PC-9 (cell line): ENCODE data around the gene TPK1. TPM values are rescaled to one million over a fixed set of nuclear protein-coding genes. Genes with fewer than 3 reads are reported as not detected.

Experiments
- BruUV-seq: library from RNA; stranded (reverse); fragments of 400-500 nt; replicated peaks from 2 replicates; lab custom pipeline; 2021; lab: Mats Ljungman, UMichigan
- CTCF ChIA-PET: fragments of 300-600 bp; sonication (Branson Sonifier 250); formaldehyde crosslinking; loops from one replicate; lab custom pipeline; 2022; ENCODE audit warnings: antibody characterized with exemption; lab: Charles Lee
- POLR2A ChIA-PET: fragments of 300-600 bp; sonication (Branson Sonifier 250); formaldehyde crosslinking; loops from one replicate; lab custom pipeline; 2022; ENCODE audit warnings: antibody characterized with exemption; ENCODE audit not compliant: unreplicated experiment; lab: Charles Lee
- DNase-seq, 2 experiments: peaks; one replicate each; pipeline versions ENCODE4 v3.0.0 to v3.0.0-alpha.2; 2015 to 2022; ENCODE audit warnings: mixed read lengths in 1 of 2
- H2AFZ ChIP-seq: fragments of 200-600 bp; sonication (generic); 2 replicates; pipeline ENCODE4 v1.8.1; 2017; ENCODE audit warnings: antibody characterized with exemption
- H3F3A ChIP-seq: fragments of 200-600 bp; sonication (generic); 2 replicates; pipeline ENCODE4 v1.8.1; 2017; ENCODE audit warnings: antibody characterized with exemption, mild to moderate bottlenecking, low read depth; ENCODE audit not compliant: insufficient read depth
- H3K27ac ChIP-seq: fragments of 200-600 bp; sonication (generic); 2 replicates; pipeline ENCODE4 v1.6.1; 2016; ENCODE audit warnings: mixed run types
- H3K27me3 ChIP-seq: fragments of 200-600 bp; sonication (generic); 2 replicates; pipeline ENCODE4 v1.6.1; 2016; ENCODE audit warnings: low read depth, mixed run types; ENCODE audit not compliant: insufficient read depth
- H3K36me3 ChIP-seq: fragments of 200-600 bp; sonication (generic); 2 replicates; pipeline ENCODE4 v1.6.1; 2016; ENCODE audit warnings: low read depth, mixed run types
- H3K4me1 ChIP-seq: fragments of 200-600 bp; sonication (generic); replicated peaks from 2 replicates; pipeline ENCODE4 v1.6.1; 2016; ENCODE audit warnings: mixed run types; ENCODE audit not compliant: insufficient read depth
- H3K4me2 ChIP-seq: fragments of 200-600 bp; sonication (generic); 2 replicates; pipeline ENCODE4 v1.6.1; 2017; ENCODE audit warnings: mixed run types
- H3K4me3 ChIP-seq: fragments of 200-600 bp; sonication (generic); 2 replicates; pipeline ENCODE4 v1.6.1; 2016; ENCODE audit warnings: mixed run types
- H3K79me2 ChIP-seq: fragments of 200-600 bp; sonication (generic); 2 replicates; pipeline ENCODE4 v1.6.1; 2017; ENCODE audit warnings: low read depth, mixed run types
- H3K9me2 ChIP-seq: fragments of 200-600 bp; sonication (generic); 2 replicates; pipeline ENCODE4 v1.8.1; 2017; ENCODE audit warnings: mild to moderate bottlenecking; ENCODE audit not compliant: insufficient read depth
- H3K9me3 ChIP-seq: fragments of 200-600 bp; sonication (generic); 2 replicates; pipeline ENCODE4 v1.8.1; 2016; ENCODE audit warnings: low read depth; ENCODE audit not compliant: insufficient read depth
- H4K20me1 ChIP-seq: fragments of 200-600 bp; sonication (generic); 2 replicates; pipeline ENCODE4 v1.8.1; 2017; ENCODE audit not compliant: insufficient read depth
- EZH2 ChIP-seq: fragments of 200-600 bp; sonication (generic); IDR thresholded peaks from 2 replicates; pipeline ENCODE4 v1.8.0; 2017; ENCODE audit warnings: antibody characterized with exemption, low read depth
- intact Hi-C: fragments of 100-400 bp; cut with micrococcal nuclease; formaldehyde crosslinking; loops from one replicate; pipeline ENCODE4 v1.10.0; 2022; ENCODE audit not compliant: unreplicated experiment
- total RNA-seq: library from RNA; stranded (reverse); gene quantifications from 2 replicates; pipeline ENCODE4 v1.2.3, GENCODE V29; 2021
- TF ChIP-seq, protein P1 (sequence below): fragments of 200-600 bp; sonication (generic); conservative IDR thresholded peaks from 2 replicates; pipeline ENCODE4 v1.6.1; 2017; ENCODE audit warnings: mixed run types, antibody characterized with exemption, mild to moderate bottlenecking, moderate library complexity

TPK1 gene
- total RNA-seq, 1 experiment from 2014 or later = 0.90 TPM

DNA sequence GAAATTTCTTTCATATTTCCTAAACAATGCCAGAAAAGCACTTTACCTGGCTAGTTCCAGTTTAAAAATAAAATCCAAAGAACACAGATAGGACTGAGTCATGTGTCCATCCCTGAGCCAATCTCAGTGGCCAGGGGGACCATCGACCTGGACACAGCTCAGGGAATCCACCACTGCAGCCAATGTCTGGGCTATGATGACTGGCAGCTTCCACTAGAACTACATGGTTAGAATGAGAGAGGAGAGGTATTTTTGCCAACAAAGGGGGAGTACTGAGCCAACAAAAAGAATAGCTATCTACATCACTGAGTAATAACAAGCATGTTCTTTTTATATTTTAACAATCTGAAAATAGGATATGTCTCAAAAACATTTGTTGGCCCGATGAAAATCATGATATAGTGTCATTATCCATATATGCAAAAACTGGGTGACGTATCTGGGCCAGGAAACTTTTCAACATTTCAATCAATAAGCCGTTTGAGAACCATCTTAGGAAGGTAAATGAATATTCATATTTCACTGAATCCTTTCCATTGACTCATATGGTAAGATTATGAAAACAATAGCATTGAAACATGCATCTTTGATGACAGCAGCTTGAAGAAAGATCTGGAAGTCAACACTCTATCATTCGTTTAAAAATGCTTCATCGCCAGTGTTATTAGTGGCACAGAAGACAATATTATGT is 104.0 kb downstream of the TPK1 start:
- no peaks in the 10 kb centered on the region for H3K9me3 ChIP-seq
- H3K27ac ChIP-seq = no peak overlapping the region
- no peaks in the 10 kb centered on the region for H3K36me3 ChIP-seq
- BruUV-seq = no TSS peak
- no peak for DNase-seq
- H3K79me2 ChIP-seq = no peaks in the 10 kb centered on the region
- no peaks in the 10 kb centered on the region for H3K4me1 ChIP-seq
- no peak overlapping the region for H3K4me3 ChIP-seq
- intact Hi-C loops = loop anchor here (10.0 kb wide), 1 partner anchor 1353 kb away; no protein-coding TSS in a partner anchor
- H3F3A ChIP-seq = no peaks in the 10 kb centered on the region
- H3K4me2 ChIP-seq = no peak overlapping the region
- H3K27me3 ChIP-seq = no peaks in the 10 kb centered on the region
- CTCF ChIA-PET = no interaction called here
- no peaks in the 10 kb centered on the region for H4K20me1 ChIP-seq
- POLR2A ChIA-PET = no interaction called here
- H3K9me2 ChIP-seq = no peaks in the 10 kb centered on the region
- TF ChIP-seq, protein P1, sequence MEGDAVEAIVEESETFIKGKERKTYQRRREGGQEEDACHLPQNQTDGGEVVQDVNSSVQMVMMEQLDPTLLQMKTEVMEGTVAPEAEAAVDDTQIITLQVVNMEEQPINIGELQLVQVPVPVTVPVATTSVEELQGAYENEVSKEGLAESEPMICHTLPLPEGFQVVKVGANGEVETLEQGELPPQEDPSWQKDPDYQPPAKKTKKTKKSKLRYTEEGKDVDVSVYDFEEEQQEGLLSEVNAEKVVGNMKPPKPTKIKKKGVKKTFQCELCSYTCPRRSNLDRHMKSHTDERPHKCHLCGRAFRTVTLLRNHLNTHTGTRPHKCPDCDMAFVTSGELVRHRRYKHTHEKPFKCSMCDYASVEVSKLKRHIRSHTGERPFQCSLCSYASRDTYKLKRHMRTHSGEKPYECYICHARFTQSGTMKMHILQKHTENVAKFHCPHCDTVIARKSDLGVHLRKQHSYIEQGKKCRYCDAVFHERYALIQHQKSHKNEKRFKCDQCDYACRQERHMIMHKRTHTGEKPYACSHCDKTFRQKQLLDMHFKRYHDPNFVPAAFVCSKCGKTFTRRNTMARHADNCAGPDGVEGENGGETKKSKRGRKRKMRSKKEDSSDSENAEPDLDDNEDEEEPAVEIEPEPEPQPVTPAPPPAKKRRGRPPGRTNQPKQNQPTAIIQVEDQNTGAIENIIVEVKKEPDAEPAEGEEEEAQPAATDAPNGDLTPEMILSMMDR = no peak
- TF ChIP-seq EZH2 = no peak
- H2AFZ ChIP-seq = no peak overlapping the region

DNA sequence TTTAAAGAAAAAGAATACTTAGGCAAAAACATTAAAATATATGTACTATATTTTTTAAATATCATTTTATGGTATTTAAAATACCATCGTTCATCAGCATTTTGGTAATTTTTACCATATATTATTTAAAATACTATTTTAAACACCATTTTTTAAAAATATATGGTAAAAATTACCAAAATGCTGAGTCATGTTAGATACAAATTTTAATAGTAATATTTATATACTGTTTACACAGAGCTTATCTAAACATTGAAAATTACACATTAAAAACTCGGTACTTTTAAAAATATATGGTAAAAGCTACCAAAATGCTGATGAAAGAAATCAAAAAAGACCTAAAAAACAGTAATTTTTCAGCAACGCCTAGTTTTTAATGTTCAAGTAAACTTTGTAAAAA is 105.6 kb downstream of the TPK1 start:
- no peaks in the 10 kb centered on the region for H3K9me3 ChIP-seq
- no peak overlapping the region for H3K4me2 ChIP-seq
- no peaks in the 10 kb centered on the region for H4K20me1 ChIP-seq
- no peak for TF ChIP-seq EZH2
- TF ChIP-seq, protein P1 = no peak
- intact Hi-C loops = loop anchor here (10.0 kb wide), 1 partner anchor 1355 kb away; no protein-coding TSS in a partner anchor
- ChIA-PET POLR2A (no interaction called here), CTCF (no interaction called here)
- H3K4me3 ChIP-seq = no peak overlapping the region
- no peak overlapping the region for H2AFZ ChIP-seq
- no peaks in the 10 kb centered on the region for H3K79me2 ChIP-seq
- DNase-seq = no peak
- no TSS peak for BruUV-seq
- H3F3A ChIP-seq = no peaks in the 10 kb centered on the region
- H3K27me3 ChIP-seq = no peaks in the 10 kb centered on the region
- no peaks in the 10 kb centered on the region for H3K4me1 ChIP-seq
- H3K27ac ChIP-seq = no peak overlapping the region
- no peaks in the 10 kb centered on the region for H3K9me2 ChIP-seq
- no peaks in the 10 kb centered on the region for H3K36me3 ChIP-seq

DNA sequence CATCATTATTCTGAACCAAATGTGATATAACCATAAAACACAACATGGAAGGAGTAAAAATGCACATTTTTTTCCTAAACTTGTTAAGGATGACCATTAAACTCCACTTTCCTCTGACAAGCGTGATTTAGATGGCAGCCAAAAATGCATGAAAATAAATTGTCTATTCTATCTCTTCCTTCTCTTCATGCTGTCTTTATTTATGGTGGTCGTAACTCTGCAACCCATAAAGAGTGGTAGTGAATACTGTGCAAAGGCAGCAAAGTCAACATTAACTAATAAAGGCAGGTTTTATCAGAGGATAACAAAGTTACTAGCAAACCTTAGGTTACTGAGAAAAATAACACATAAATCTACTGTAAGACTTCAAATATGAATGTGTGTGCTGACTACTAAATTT is 106.6 kb downstream of the TPK1 start:
- intact Hi-C loops = no loop called here
- CTCF ChIA-PET = no interaction called here
- DNase-seq = no peak
- H2AFZ ChIP-seq = no peak overlapping the region
- no peak overlapping the region for H3K27ac ChIP-seq
- H3K79me2 ChIP-seq = no peaks in the 10 kb centered on the region
- TF ChIP-seq, protein P1 = no peak
- no peak for TF ChIP-seq EZH2
- H3K9me3 ChIP-seq = no peaks in the 10 kb centered on the region
- H3K27me3 ChIP-seq = no peaks in the 10 kb centered on the region
- no peaks in the 10 kb centered on the region for H3F3A ChIP-seq
- BruUV-seq = no TSS peak
- no peaks in the 10 kb centered on the region for H3K36me3 ChIP-seq
- H3K4me2 ChIP-seq = no peak overlapping the region
- no peaks in the 10 kb centered on the region for H4K20me1 ChIP-seq
- H3K9me2 ChIP-seq = no peaks in the 10 kb centered on the region
- POLR2A ChIA-PET = interaction anchor here (0.7 kb wide), 1 partner anchor 222 kb away, joined by 6 read pairs; no protein-coding TSS in a partner anchor
- H3K4me1 ChIP-seq = no peaks in the 10 kb centered on the region
- no peak overlapping the region for H3K4me3 ChIP-seq
